ENCODE results near the gene DCAF5.

- no peak for TF ChIP-seq CTCF (IDR thresholded peaks at IDR 0.05; ENCODE audit: low read length)
- no peak for TF ChIP-seq EZH2 (optimal IDR thresholded peaks at IDR 0.05; ENCODE audit: low read depth, low read length)
These were observed 1.9 kb upstream of the DCAF5 start for GRCh38 chr14:69154779-69155178.

Data from MM.1S (cell line).